Measurements from ENCODE around the gene ZNF580.

ZNF580 gene

GRCh38 chr19:55620410-55621204 lies 20.2 kb upstream of the ZNF580 start:
- Histone ChIP-seq H3K79me2 (ENCODE audit: insufficient read depth, low read length) (0 out of 2 replicates have a peak, but pooled peaks cover 7% of the 10 kb centered on the region), H3K9me3 (ENCODE audit: insufficient read depth, low read depth, low read length) (no peaks in the 10 kb centered on the region), H2AFZ (ENCODE audit: low read length) (no peak overlapping the region), H3K4me2 (ENCODE audit: low read depth, low read length, poor library complexity, severe bottlenecking) (no peak overlapping the region), H3K27me3 (ENCODE audit: insufficient read depth, low read length, poor library complexity, severe bottlenecking) (no peaks in the 10 kb centered on the region), H3F3A (ENCODE audit: low read depth) (no peaks in the 10 kb centered on the region), H4K20me1 (ENCODE audit: insufficient read depth, low read length, poor library complexity, severe bottlenecking) (peaks cover 6% of the 10 kb centered on the region), H3K9ac (ENCODE audit: low read depth, low read length, poor library complexity, severe bottlenecking) (no peak overlapping the region), H3K4me3 (ENCODE audit: low read length, poor library complexity, severe bottlenecking) (no peak overlapping the region), H3K36me3 (ENCODE audit: insufficient read depth, low read length) (peaks cover 10% of the 10 kb centered on the region; the same call in 1 of the 2 replicates), H3K4me1 (ENCODE audit: insufficient read depth, low read length, poor library complexity, severe bottlenecking) (peaks cover 16% of the 10 kb centered on the region), H3K9me2 (replicated peaks; ENCODE audit: low read depth, low read length) (no peaks in the 10 kb centered on the region)
- TF ChIP-seq EZH2phosphoT487 (IDR thresholded peaks at IDR 0.05; ENCODE audit: borderline replicate concordance) (no peak), CTCF (conservative IDR thresholded peaks at IDR 0.05; ENCODE audit: low read length) (no peak)

- no peaks in the 10 kb centered on the region for H3K9me2 ChIP-seq (replicated peaks; ENCODE audit: low read depth, low read length)
- no peak overlapping the region for H3K9ac ChIP-seq (ENCODE audit: low read depth, low read length, poor library complexity, severe bottlenecking)
- peaks cover 16% of the 10 kb centered on the region for H3K4me1 ChIP-seq (ENCODE audit: insufficient read depth, low read length, poor library complexity, severe bottlenecking)
- H3K27me3 ChIP-seq (ENCODE audit: insufficient read depth, low read length, poor library complexity, severe bottlenecking): no peaks in the 10 kb centered on the region
- no peak overlapping the region for H3K4me2 ChIP-seq (ENCODE audit: low read depth, low read length, poor library complexity, severe bottlenecking)
- 0 out of 2 replicates have a peak, but pooled peaks cover 7% of the 10 kb centered on the region for H3K79me2 ChIP-seq (ENCODE audit: insufficient read depth, low read length)
- TF ChIP-seq EZH2phosphoT487 (IDR thresholded peaks at IDR 0.05; ENCODE audit: borderline replicate concordance) (no peak), CTCF (conservative IDR thresholded peaks at IDR 0.05; ENCODE audit: low read length) (no peak)
- H2AFZ ChIP-seq (ENCODE audit: low read length): no peak overlapping the region
- no peaks in the 10 kb centered on the region for H3K9me3 ChIP-seq (ENCODE audit: insufficient read depth, low read depth, low read length)
- peaks cover 10% of the 10 kb centered on the region; the same call in 1 of the 2 replicates for H3K36me3 ChIP-seq (ENCODE audit: insufficient read depth, low read length)
- H3K4me3 ChIP-seq (ENCODE audit: low read length, poor library complexity, severe bottlenecking): no peak overlapping the region
- no peaks in the 10 kb centered on the region for H3F3A ChIP-seq (ENCODE audit: low read depth)
- H4K20me1 ChIP-seq (ENCODE audit: insufficient read depth, low read length, poor library complexity, severe bottlenecking): peaks cover 6% of the 10 kb centered on the region
These were observed 19.6 kb upstream of the ZNF580 start for GRCh38 chr19:55621205-55621672.

GRCh38 chr19:55621673-55622231 lies 19.1 kb upstream of the ZNF580 start:
- Histone ChIP-seq H3K4me3 (ENCODE audit: low read length, poor library complexity, severe bottlenecking) (no peak overlapping the region), H4K20me1 (ENCODE audit: insufficient read depth, low read length, poor library complexity, severe bottlenecking) (peaks cover 6% of the 10 kb centered on the region), H3K9me3 (ENCODE audit: insufficient read depth, low read depth, low read length) (no peaks in the 10 kb centered on the region), H3K79me2 (ENCODE audit: insufficient read depth, low read length) (0 out of 2 replicates have a peak, but pooled peaks cover 7% of the 10 kb centered on the region), H3F3A (ENCODE audit: low read depth) (no peaks in the 10 kb centered on the region), H3K27me3 (ENCODE audit: insufficient read depth, low read length, poor library complexity, severe bottlenecking) (no peaks in the 10 kb centered on the region), H3K9ac (ENCODE audit: low read depth, low read length, poor library complexity, severe bottlenecking) (no peak overlapping the region), H3K4me2 (ENCODE audit: low read depth, low read length, poor library complexity, severe bottlenecking) (no peak overlapping the region), H3K36me3 (ENCODE audit: insufficient read depth, low read length) (peaks cover 7% of the 10 kb centered on the region; the same call in 1 of the 2 replicates), H3K9me2 (replicated peaks; ENCODE audit: low read depth, low read length) (no peaks in the 10 kb centered on the region), H2AFZ (ENCODE audit: low read length) (no peak overlapping the region), H3K4me1 (ENCODE audit: insufficient read depth, low read length, poor library complexity, severe bottlenecking) (peaks cover 16% of the 10 kb centered on the region)
- TF ChIP-seq EZH2phosphoT487 (IDR thresholded peaks at IDR 0.05; ENCODE audit: borderline replicate concordance) (no peak), CTCF (conservative IDR thresholded peaks at IDR 0.05; ENCODE audit: low read length) (no peak)

All from Loucy (cell line).